Right renal cortex interstitium (tissue), 3 donors: Measurements from ENCODE around the gene SMAP2. TPM values are rescaled to one million over a fixed set of nuclear protein-coding genes. Genes with fewer than 3 reads are reported as not detected.
A peak's percentile ranks its signal among the peaks of the same experiment; 100 is the strongest.
"Not testable (repeated sequence)": the region's sequence is repeated elsewhere in the genome, so short reads cannot be mapped to it uniquely, and the experiment has no call there.

ENCODE experiments used
- DNase-seq, 3 donors: peaks; one replicate each; pipeline ENCODE4 v3.0.0-alpha.2; 2013; ENCODE audit warnings: low read depth in 3 of 3, low spot score in 2 of 3
- polyA plus RNA-seq, 3 donors: library from polyadenylated mRNA; unstranded; fragments of 120-200 nt; gene quantifications; one replicate each; pipeline ENCODE4 v1.2.1, GENCODE V29; 2013; ENCODE audit not compliant: insufficient read length in 3 of 3

The SMAP2 gene
- 10 to 100 TPM; 22.6 to 26.7 (median 23.8) TPM for polyA plus RNA-seq

DNA sequence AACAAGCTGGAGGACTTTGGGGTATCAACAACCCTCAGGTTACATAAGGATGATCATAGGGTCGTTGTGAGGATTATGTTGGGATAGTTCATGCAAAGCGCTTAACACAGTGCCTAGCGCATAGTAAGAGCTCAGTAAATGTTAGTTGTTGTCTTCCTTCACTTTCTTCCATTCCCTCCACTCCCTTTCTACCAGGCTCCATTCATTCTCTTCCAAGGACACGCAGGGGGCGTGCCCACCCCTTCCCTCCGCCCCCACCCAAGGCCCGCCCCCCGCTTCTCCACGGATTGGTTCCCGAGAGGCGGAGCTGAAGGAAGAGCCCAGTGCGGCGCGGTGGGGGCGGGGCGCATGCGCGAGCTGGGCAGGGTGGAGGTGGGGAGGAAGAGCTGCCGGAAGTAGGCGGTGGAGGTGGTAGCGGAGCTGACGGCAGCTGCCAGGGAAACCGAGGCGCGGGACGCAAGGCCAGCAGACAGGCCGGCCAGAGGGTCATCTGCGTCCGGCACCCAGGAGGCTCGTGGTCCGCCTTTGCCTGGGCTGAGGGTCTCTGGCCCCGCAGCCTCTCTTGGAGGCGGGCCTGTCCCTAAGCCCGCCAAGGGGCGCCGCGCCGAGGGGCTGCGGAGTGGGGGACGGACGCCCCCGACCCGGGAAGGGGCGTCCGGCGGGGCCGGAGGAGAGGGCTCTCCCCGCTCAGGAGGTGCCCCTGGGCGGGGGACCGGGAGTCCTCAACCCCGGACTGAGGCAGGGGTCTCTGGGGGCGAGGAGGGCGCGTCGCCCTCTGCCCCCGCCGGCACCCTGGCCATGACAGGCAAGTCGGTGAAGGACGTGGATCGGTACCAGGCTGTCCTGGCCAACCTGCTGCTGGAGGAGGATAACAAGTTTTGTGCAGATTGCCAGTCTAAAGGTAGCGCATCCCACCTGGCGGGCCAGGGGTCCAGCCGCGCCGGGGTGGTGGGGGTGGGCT is at the start of gene SMAP2:
Gene SMAP2 (plus strand): TSS at position 405 of the 961 bp plus-strand sequence. CDS start 394 bp downstream, at position 799.
- peak; percentile 76 to 89 (median 87) for DNase-seq

GRCh38 chr1:40331403-40331802 is 42.1 kb upstream of the SMAP2 start:
- not testable (repeated sequence) for DNase-seq

- no peak for DNase-seq
Measured at GRCh38 chr1:40332695-40333094, 40.8 kb upstream of the SMAP2 start.

DNA sequence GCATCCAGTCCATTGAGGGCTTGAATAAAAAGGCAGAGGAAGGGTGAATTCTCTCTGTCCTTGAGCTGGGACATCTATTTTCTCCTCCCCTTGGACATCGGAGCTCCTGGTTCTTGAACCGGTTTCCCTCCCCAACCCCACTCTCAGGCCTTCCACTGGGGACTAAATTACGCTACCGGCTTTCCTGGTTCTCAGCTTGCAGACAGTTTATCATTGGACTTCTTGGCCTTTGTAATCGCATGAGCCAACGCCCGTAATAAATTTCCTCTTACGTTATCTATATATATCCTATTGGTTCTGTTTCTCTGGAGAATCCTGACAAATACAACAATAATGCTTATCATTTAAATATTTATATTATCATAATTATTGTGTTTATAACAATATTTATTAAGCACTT is 36.1 kb upstream of the SMAP2 start:
- DNase-seq, result no peak

DNA sequence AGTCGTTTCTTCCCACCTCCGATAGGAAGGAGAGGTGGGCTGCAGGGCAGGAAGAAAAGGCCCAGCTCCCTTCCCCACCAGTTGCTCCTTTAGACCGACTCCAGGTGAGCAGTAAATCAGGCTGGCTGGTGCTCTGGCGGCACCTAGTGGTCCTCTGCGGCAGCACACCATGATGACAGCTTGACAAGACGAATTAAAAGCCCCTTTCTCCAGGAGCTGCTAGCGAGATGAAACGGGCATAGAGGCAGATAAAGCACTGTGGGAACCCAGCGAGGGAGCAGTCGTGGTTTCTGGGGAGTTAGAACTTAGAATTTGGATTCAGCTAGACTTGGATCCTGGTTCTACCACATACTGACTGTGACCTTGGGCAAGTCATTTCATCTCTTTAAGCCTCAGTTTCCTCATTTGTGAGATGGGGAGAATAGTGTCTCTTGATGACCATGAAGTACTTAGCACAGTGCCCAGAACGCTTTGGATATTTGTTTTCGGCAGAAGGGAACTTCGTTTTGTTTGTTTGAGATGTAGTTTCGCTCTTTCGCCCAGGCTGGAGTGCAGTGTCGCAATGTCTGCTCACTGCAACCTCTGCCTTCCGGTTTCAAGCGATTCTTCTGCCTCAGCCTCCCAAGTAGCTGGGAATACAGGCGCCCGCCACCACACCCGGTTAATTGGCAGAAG is 34.6 kb upstream of the SMAP2 start:
- DNase-seq, result peak in 2 of 3 donors; percentile 61 to 64

GRCh38 chr1:40339420-40340323 is 33.9 kb upstream of the SMAP2 start:
- no peak for DNase-seq

DNA sequence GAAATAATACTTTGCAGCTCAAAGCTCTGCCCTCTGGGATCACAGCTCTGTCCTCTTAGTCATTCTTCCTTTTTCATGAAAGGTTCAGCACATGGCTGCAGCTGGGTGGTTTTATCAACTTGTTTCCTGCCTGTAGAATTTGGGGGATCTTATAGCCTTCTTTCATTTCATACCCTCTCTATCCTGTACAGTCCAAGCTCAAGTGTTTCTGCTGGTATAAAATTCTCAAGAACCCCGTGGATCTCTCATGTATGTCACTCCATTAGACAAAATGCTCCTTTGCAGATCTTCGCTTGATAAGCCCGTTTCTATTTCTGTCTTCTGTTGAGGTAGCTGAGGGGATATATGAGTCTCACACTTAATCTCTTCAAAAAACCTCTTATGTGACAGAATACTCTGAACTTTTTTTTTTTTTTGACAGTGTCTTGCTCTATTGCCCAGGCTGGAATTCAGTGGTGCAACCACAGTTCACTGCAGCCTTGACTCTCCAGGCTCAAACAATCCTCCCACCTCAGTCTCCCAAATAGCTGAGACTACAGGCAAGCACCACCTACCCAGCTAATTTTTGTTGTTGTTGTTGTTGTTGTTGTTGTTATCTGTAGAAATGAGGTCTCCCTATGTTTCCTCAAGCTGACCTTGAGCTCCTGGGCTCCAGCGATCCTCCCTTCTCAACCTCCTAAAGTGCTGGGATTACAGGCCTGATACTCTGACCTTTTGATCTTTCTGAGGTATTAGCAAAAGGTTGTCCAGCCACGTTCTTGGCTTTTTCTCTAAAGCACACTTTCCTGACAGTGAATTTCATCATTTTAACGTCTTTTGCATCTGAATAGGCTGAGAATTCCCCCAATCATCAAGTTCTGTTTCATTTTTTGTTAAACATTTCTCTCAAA is 31.8 kb upstream of the SMAP2 start:
- no peak for DNase-seq

DNA sequence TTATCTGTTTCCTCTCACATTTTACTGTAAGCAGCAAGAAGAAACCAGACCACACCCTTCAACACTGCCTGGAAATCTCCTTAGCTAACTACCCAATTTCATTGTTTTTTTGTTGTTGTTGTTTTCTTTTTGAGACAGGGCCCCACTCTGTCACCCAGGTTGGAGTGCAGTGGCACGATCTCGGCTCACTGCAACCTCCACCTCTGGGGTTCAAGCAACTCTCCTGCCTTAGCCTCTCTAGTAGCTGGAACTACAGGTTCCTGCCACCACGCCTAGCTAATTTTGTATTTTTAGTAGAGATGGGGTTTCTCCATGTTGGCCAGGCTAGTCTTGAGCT is 31.2 kb upstream of the SMAP2 start:
- DNase-seq, result not testable (repeated sequence)

DNA sequence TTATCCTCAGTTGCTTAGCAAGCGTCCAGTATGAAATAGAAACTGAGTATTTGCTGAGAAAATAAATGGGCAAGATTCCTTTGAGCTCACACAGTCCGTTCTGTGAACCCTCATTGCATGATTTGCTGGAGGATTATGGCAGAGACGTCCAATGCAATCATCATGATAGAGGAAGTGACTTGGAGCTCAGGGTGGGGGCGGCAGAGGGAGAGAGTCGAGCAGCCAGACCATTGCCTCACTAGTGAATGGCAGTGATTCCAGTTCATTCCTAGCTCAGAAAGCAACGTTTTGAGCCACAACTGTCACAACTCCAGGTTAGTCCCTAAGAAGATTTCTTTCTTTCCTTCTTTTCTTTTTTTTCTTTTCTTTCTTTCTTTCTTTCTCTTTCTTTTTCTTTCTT is 28.9 kb upstream of the SMAP2 start:
- no peak for DNase-seq

- no peak for DNase-seq
Measured at GRCh38 chr1:40350391-40350790, 23.1 kb upstream of the SMAP2 start.

DNA sequence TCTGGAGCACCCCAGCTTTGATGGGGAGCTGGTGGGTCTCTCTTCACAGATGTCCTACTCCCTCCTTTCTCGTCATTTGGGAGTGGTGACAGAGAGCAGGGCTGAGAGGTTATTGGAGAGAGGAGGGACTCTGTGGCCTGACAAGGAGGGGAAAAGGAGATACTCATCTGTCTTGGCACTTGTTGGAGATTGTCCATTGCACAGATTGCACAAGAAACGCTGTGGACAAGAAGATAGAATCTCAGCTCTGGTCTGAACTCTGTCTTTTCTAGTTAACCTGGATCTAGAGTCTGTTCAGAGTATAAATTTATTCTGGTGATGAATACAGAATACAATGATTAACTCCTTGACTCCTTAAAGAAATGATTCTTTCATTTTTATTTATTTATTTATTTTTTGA is 22.4 kb upstream of the SMAP2 start:
- DNase-seq, result no peak

DNA sequence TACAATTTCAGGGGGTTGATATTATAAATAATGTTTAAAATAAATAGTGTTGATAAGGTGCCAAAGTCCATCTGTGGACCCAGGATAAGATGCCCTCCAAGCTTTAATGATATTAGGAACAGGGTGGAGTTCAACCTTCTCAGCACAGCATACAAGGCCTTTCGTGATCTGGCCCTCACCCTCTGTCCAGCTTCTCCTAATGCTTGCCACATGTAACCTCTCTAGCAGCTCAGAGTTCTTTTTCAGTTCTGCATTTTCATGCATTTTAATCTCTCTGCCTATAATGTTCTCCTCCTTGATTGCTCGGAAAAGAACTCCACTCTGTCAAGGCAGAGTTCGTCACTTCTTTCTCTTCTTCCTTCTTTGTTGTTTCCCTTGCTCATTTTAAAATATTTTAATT is 21.4 kb upstream of the SMAP2 start:
- no peak for DNase-seq

GRCh38 chr1:40353082-40353481 is 20.4 kb upstream of the SMAP2 start:
- no peak for DNase-seq

GRCh38 chr1:40357625-40358024 is 15.9 kb upstream of the SMAP2 start:
- no peak for DNase-seq

DNA sequence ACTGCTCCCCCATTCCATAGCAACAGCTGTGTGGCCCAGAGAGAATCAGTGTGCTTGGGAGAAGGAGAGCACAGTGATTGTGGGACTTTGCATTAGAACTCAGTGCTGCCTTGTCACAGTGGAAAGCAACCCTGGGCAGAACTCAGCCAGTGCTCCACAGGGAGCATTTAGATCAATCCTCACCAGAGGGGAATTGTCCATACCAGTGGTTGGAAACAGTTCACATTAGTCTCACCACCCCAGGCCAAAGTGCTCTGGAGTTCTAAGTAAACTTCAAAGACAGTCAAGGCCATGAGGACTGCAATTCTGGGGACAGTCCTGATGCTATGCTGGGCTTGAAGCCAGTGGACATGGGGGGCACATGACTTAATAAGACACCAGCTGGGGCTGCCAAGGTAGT is 12.9 kb upstream of the SMAP2 start:
- DNase-seq, result no peak

- no peak for DNase-seq
Measured at GRCh38 chr1:40361201-40361600, 12.3 kb upstream of the SMAP2 start.

- DNase-seq, result no peak
Measured at GRCh38 chr1:40361637-40362036, 11.9 kb upstream of the SMAP2 start.

DNA sequence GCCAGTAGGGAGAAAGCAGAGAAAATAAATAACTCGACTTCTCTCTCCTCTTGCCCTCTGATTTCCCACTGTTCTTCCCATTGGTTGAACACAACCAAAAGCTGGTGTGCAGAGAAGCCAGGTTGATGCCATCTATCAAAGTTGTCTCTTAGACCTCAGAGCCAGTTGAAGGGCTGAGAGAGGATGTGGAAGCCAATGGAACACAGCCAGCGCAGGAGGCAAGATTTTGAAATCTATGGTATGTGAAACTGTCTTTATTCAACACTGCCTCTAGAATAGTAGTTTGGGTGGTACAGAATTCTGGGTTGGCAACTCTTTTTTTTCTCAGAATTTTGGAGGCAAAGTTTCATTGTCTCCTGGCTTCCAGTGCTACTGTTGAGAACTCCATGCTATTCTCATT is 11.3 kb upstream of the SMAP2 start:
- no peak for DNase-seq

DNA sequence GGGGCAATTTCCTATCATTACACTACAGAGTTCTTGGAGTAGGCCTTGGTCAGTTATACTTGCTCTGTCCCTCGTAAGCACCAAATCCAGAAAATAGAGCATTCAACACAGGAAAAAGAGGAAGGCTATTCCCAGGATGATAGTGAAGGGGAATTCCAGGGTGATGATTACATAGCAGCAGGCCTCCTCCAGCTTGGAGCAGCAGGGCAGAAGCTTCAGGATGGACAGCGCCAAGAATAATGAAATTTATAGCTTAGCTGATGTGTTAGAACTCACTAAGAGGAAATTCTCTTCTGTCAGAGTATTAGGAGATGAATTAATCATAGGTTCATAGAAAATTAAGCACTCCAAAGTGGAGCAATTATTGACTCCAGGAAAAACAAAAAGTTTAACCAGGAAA is 10.8 kb upstream of the SMAP2 start:
- DNase-seq, result no peak

DNA sequence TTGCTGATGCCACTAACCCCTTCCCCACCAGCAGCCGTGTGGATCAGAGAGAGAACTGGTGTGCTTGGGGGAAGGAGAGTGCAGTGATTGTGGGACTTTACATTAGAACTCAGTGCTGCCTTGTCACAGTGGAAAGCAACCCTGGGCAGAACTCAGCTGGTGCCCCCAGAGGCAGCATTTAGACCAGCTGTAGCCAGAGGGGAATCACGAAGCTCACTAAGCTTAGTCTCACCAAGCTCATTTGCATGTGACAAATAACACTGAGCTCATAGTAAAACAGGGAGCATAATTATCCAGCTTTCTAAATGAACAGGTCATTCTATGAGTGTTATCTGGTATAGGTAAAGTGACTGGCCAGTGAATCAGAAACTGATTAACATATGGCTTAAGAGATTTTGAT is 9.8 kb upstream of the SMAP2 start:
- DNase-seq, result no peak
